Putamen (tissue), 1 donor: ENCODE results near the gene BEND5.

Experiments used
- DNase-seq: peaks from one replicate; pipeline ENCODE4 v3.0.0-alpha.2; 2016; ENCODE audit warnings: low spot score

Gene BEND5

DNA sequence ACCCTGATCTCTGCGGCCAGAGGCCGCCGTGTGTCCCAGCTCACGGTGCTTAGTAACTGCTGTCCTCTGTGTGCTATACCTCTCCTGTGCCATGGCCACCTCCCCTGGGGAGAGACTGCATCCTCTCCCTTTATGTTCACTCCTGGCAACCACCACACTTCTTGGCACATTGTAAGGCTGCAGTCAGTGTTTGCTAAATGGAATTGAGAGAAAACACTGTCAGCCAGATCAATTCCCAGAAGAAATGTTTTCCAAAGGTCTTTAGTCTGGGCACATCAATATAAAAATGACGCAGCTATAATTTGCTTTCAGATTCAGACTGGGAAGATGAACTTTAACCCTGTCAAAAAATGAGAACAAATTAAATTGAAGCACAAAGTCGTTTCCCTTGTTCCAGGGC lies 96.8 kb downstream of the BEND5 start:
- DNase-seq, result no peak

GRCh38 chr1:48678710-48679505 lies 97.8 kb downstream of the BEND5 start:
- DNase-seq, result no peak
